Smooth muscle cell (in vitro differentiated cells): ENCODE results near the gene ME3. TPM values are rescaled to one million over a fixed set of nuclear protein-coding genes. Genes with fewer than 3 reads are reported as not detected.

Experiments
- DNase-seq: peaks from one replicate; lab custom pipeline; 2025; ENCODE audit not compliant: unreplicated experiment; lab: John Stamatoyannopoulos, UW
- H2AFZ ChIP-seq: fragments of 200-600 bp; sonication (generic); 2 replicates; pipeline ENCODE4 v1.6.0; 2016; ENCODE audit warnings: antibody characterized with exemption, low read depth, mild to moderate bottlenecking
- H3F3A ChIP-seq: fragments of 200-600 bp; sonication (generic); 2 replicates; pipeline ENCODE4 v1.6.0; 2017; ENCODE audit warnings: antibody characterized with exemption, low read depth
- H3K27ac ChIP-seq: fragments of 200-600 bp; sonication (generic); 2 replicates; pipeline ENCODE4 v1.5.1; 2016; ENCODE audit warnings: low read depth, mild to moderate bottlenecking
- H3K27me3 ChIP-seq: fragments of 200-600 bp; sonication (generic); 2 replicates; pipeline ENCODE4 v1.6.1; 2016; ENCODE audit warnings: low read depth, mild to moderate bottlenecking
- H3K36me3 ChIP-seq: fragments of 200-600 bp; sonication (generic); 2 replicates; pipeline ENCODE4 v1.5.1; 2016; ENCODE audit warnings: low read depth
- H3K4me1 ChIP-seq: fragments of 200-600 bp; sonication (generic); 2 replicates; pipeline ENCODE4 v1.5.1; 2016; ENCODE audit warnings: low read depth
- H3K4me2 ChIP-seq: fragments of 200-600 bp; sonication (generic); 2 replicates; pipeline ENCODE4 v1.6.0; 2016; ENCODE audit warnings: mild to moderate bottlenecking
- H3K4me3 ChIP-seq: fragments of 200-600 bp; sonication (generic); 2 replicates; pipeline ENCODE4 v1.5.1; 2016; ENCODE audit warnings: mild to moderate bottlenecking
- H3K79me2 ChIP-seq: fragments of 200-600 bp; sonication (generic); 2 replicates; pipeline ENCODE4 v1.6.0; 2016; ENCODE audit warnings: low read depth, mild to moderate bottlenecking
- H3K9ac ChIP-seq: fragments of 200-600 bp; sonication (generic); 2 replicates; pipeline ENCODE4 v1.6.0; 2016; ENCODE audit warnings: low read depth
- H3K9me3 ChIP-seq: fragments of 200-600 bp; sonication (generic); replicated peaks from 2 replicates; pipeline ENCODE4 v1.5.1; 2016; ENCODE audit warnings: low read depth
- H4K20me1 ChIP-seq: fragments of 200-600 bp; sonication (generic); 2 replicates; pipeline ENCODE4 v1.6.0; 2016; ENCODE audit warnings: low read depth
- WGBS: methylation state at CpG from one replicate; pipeline ENCODE4 v1.1.7; 2016; ENCODE audit warnings: low lambda C conversion rate; 5-methylcytosine and 5-hydroxymethylcytosine counted together
- polyA plus RNA-seq: library from polyadenylated mRNA; unstranded; fragments of >200 nt; fragmentation: Nextera tagmentation; extraction: Ambion mirVana; gene quantifications from 2 replicates; pipeline ENCODE4 v1.2.1, GENCODE V29; 2016
- total RNA-seq: library from RNA; depleted of rRNA; stranded (reverse); fragments of >200 nt; gene quantifications from 2 replicates; pipeline ENCODE4 v1.2.3, GENCODE V29; 2014
- TF ChIP-seq, protein P1 (sequence below): fragments of 200-600 bp; sonication (generic); IDR thresholded peaks from 2 replicates; pipeline ENCODE4 v1.5.1; 2017; ENCODE audit warnings: borderline replicate concordance, mild to moderate bottlenecking, antibody characterized with exemption; ENCODE audit not compliant: insufficient read depth, poor library complexity, severe bottlenecking

Gene ME3
- total and polyA plus RNA-seq, 2 experiments from 2014 or later = 4.2 to 8.4 TPM

DNA sequence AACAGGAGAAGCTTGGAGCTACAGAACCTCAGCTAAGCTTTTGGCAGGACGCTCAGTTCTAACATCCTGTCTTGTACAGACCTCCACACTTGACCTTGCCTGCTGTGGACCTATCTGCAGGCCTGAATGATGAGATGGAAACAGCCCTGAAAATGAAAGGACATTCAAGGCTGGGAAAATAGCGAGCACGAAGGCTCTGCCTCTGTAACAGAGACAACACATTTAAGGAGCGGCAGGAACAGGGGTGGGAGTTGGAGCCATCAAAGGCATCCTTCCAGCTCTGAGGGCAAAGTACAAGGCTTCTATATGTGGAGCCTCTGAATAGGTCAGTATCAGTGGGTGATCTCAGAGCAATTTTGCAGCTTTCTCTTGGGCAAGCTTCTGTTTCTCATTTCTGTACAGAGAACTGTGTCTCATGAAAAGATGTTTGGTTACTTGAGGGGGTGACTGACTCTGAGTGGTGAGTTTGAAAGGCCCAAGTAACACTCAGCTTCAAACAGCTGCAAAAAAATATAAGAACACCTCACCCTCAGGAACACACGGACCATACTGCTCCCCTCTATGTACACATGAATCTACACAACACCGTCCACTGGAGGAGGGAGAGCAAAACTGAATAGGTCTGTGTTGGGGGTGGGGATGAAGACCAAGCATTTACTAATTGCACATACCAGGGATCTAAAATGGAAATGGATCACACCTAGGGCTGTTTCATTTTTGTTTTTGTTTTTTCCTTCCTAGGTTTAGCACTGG is 196.1 kb downstream of the ME3 start:
- Histone ChIP-seq H3K27me3 (no peaks in the 10 kb centered on the region), H3K27ac (no peak overlapping the region), H3K9me3 (no peaks in the 10 kb centered on the region), H3K4me2 (no peak overlapping the region), H3F3A (no peaks in the 10 kb centered on the region), H3K79me2 (no peaks in the 10 kb centered on the region), H3K9ac (no peak overlapping the region), H3K36me3 (no peaks in the 10 kb centered on the region), H3K4me1 (no peaks in the 10 kb centered on the region), H2AFZ (no peak overlapping the region), H4K20me1 (no peaks in the 10 kb centered on the region), H3K4me3 (no peak overlapping the region)
- 84% methylated on average over 6 of the region's 6 CpGs for WGBS
- TF ChIP-seq, protein P1, sequence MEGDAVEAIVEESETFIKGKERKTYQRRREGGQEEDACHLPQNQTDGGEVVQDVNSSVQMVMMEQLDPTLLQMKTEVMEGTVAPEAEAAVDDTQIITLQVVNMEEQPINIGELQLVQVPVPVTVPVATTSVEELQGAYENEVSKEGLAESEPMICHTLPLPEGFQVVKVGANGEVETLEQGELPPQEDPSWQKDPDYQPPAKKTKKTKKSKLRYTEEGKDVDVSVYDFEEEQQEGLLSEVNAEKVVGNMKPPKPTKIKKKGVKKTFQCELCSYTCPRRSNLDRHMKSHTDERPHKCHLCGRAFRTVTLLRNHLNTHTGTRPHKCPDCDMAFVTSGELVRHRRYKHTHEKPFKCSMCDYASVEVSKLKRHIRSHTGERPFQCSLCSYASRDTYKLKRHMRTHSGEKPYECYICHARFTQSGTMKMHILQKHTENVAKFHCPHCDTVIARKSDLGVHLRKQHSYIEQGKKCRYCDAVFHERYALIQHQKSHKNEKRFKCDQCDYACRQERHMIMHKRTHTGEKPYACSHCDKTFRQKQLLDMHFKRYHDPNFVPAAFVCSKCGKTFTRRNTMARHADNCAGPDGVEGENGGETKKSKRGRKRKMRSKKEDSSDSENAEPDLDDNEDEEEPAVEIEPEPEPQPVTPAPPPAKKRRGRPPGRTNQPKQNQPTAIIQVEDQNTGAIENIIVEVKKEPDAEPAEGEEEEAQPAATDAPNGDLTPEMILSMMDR = no peak
- DNase-seq = no peak

DNA sequence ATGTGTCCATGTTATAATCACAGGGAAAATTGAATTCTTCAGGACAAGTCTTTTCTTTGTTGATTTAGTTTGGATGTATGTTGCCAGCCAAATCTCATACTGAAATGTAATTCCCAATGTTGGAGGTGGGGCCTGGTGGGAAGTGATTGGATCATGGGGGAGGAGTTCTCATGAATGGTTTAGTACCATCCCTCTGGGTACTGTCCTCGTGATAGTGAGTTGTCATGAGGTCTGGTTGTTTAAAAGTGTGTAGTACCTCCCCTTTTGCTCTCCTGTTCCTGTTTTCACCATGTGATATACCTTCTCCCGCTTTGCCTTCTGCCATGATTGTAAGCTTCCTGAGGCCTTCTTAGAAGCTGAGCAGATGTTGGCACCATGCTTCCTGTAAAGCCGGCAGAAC is 197.4 kb downstream of the ME3 start:
- Histone ChIP-seq H3K4me3 (no peak overlapping the region), H3K4me2 (no peak overlapping the region), H3K79me2 (no peaks in the 10 kb centered on the region), H3K36me3 (no peaks in the 10 kb centered on the region), H3K4me1 (no peaks in the 10 kb centered on the region), H2AFZ (no peak overlapping the region), H3K27me3 (no peaks in the 10 kb centered on the region), H3K27ac (no peak overlapping the region), H3K9ac (no peak overlapping the region), H3F3A (no peaks in the 10 kb centered on the region), H3K9me3 (no peaks in the 10 kb centered on the region), H4K20me1 (no peaks in the 10 kb centered on the region)
- TF ChIP-seq, protein P1 = no peak
- no peak for DNase-seq
- 94% methylated on average over 3 of the region's 3 CpGs for whole genome bisulfite sequencing

DNA sequence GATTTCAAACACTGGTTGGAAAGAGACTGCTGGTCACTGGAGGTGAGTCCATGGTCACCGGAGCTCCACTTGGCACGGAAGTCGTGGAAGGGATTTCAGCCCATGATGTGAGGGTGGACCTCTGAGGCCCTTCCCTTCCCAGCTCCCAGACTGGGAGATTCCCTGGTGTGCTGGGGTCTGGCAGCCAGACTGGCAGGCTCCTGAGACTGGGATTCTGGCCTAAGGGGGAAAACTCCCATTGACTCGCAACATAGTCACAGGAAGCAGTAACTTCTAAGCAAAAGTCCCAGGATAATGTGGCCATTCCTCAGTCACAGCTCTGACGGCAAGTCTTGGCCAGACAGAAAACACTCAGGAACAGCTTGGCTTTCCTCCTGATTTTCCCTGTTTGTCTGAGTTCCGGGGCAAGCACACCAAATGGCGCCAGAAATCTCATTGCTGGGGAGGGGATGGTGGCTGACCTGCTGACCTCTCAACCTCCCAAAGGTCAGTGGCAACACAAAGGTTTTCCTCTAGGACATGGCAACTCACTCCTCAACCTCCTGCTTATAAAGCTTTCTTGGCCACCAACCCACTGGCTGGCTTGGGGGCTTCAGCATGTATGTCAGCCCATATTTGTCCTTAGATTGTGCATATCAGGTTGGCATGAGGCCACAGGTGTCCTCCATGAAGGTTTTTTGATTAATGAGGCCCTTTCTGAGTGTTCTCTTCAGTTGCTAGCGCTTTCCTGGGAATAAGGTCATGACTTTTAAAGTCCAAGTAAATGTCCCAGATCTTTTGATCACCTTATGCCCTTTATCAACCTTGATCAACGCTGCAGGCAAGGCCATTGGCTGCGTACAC is 198.2 kb downstream of the ME3 start:
- no peak overlapping the region for H3K9ac ChIP-seq
- no peaks in the 10 kb centered on the region for H3K36me3 ChIP-seq
- no peak for DNase-seq
- no peaks in the 10 kb centered on the region for H3K4me1 ChIP-seq
- H3K9me3 ChIP-seq = no peaks in the 10 kb centered on the region
- H3K4me2 ChIP-seq = no peak overlapping the region
- H3K4me3 ChIP-seq = no peak overlapping the region
- H4K20me1 ChIP-seq = no peaks in the 10 kb centered on the region
- H3K79me2 ChIP-seq = no peaks in the 10 kb centered on the region
- WGBS = 80% methylated on average over 10 of the region's 10 CpGs
- TF ChIP-seq, protein P1 = no peak
- H3F3A ChIP-seq = no peaks in the 10 kb centered on the region
- no peak overlapping the region for H3K27ac ChIP-seq
- H3K27me3 ChIP-seq = no peaks in the 10 kb centered on the region
- no peak overlapping the region for H2AFZ ChIP-seq
